ENCODE results near the gene CFAP91.

CFAP91 gene

DNA sequence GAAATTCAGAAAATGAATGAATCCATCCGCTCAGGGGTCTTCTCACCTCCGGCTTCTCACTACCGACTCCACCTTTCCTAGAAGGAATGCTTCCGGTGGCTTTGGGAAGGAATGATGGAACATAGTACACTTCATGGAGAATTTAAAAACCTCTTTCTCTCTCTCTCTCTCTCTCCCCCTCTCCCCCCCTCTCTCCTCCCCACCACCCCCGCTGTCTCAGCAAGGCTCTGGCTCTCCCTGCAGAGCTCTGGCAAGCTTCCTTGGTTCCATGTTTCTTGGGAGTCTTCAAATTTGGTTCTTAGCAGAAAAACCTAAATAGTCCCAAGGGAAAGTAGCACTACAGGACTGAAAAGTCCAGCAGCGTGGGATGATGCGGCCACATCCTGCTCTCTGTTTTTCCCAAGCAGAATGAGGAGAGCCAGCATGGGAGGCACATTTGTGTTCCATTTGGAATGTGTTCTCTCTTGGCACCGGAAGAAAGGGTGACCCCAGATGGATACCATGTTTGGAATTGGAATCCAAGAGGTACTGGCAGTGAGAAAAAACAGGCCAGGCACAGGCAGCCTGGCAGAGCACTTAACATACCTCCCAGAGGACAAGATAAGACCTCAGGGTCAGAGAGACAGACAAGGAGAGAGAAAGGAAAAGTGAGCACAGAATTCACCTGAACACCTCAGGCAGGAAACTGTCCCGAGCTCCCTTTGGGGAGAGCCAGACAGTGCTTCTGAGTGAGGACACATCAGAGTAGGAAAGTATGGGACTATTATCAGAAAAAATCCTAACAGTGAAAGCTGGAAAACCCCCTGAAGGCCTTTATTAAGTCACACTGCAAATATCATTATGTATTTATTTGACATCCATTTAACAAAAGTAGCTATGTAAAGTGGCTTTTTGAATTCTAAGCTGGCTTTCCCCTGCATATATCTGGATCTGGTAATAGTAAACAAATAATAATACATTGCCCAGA is 42.1 kb upstream of the CFAP91 start, which contains the start of gene POPDC2:
Gene POPDC2 (minus strand): TSS at position 116 of the 967 bp plus-strand sequence. CDS start 166 bp downstream, outside the sequence.
- Histone ChIP-seq H3K36me3 (no peaks in the 10 kb centered on the region), H3K27ac (no peak within 1 kb of the TSS), H3K9me3 (ENCODE audit: severe bottlenecking) (no peaks in the 10 kb centered on the region), H3K27me3 (ENCODE audit: insufficient read depth, low read depth, severe bottlenecking) (no peaks in the 10 kb centered on the region), H3K4me3 (ENCODE audit: low read depth, low read length) (no peak within 1 kb of the TSS)
- TF ChIP-seq, protein P1, sequence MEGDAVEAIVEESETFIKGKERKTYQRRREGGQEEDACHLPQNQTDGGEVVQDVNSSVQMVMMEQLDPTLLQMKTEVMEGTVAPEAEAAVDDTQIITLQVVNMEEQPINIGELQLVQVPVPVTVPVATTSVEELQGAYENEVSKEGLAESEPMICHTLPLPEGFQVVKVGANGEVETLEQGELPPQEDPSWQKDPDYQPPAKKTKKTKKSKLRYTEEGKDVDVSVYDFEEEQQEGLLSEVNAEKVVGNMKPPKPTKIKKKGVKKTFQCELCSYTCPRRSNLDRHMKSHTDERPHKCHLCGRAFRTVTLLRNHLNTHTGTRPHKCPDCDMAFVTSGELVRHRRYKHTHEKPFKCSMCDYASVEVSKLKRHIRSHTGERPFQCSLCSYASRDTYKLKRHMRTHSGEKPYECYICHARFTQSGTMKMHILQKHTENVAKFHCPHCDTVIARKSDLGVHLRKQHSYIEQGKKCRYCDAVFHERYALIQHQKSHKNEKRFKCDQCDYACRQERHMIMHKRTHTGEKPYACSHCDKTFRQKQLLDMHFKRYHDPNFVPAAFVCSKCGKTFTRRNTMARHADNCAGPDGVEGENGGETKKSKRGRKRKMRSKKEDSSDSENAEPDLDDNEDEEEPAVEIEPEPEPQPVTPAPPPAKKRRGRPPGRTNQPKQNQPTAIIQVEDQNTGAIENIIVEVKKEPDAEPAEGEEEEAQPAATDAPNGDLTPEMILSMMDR (IDR thresholded peaks at IDR 0.05; ENCODE audit: low read depth, low read length), result no peak
- no peak for DNase-seq

GRCh38 chr3:119662604-119663373 is 40.0 kb upstream of the CFAP91 start:
- Histone ChIP-seq H3K27ac (no peak overlapping the region), H3K9me3 (ENCODE audit: severe bottlenecking) (no peaks in the 10 kb centered on the region), H3K27me3 (ENCODE audit: insufficient read depth, low read depth, severe bottlenecking) (no peaks in the 10 kb centered on the region), H3K36me3 (no peaks in the 10 kb centered on the region), H3K4me3 (ENCODE audit: low read depth, low read length) (no peak overlapping the region)
- TF ChIP-seq, protein P1 (IDR thresholded peaks at IDR 0.05; ENCODE audit: low read depth, low read length), result no peak
- DNase-seq, result no peak

GRCh38 chr3:119663885-119664284 is 38.9 kb upstream of the CFAP91 start:
- DNase-seq, result no peak
- TF ChIP-seq, protein P1 (IDR thresholded peaks at IDR 0.05; ENCODE audit: low read depth, low read length), result no peak
- no peak overlapping the region for H3K27ac ChIP-seq

DNA sequence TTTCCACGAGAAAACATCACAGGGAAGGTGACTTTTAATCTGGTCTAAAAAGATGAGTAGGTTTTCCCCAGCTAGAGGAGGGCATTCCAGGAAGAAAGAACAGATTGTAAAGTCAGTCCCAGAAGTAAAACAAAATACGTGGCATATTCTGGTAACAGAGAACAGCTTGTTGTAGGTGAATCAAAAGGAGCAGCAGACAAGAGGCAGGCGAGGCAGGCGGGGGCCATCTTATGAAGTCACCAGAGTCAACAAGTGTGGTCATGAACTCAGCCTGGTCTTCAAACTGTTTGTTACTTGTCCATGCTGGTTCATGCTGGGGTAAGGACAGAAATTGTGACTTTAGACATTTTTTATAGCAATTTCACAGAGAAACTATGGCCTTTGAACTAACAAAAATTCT is 38.5 kb upstream of the CFAP91 start:
- DNase-seq, result no peak
- no peak overlapping the region for H3K4me3 ChIP-seq (ENCODE audit: low read depth, low read length)
- peaks cover 8% of the 10 kb centered on the region for H3K36me3 ChIP-seq
- no peak overlapping the region for H3K27ac ChIP-seq
- no peaks in the 10 kb centered on the region for H3K9me3 ChIP-seq (ENCODE audit: severe bottlenecking)
- H3K27me3 ChIP-seq (ENCODE audit: insufficient read depth, low read depth, severe bottlenecking), result no peaks in the 10 kb centered on the region
- TF ChIP-seq, protein P1 (IDR thresholded peaks at IDR 0.05; ENCODE audit: low read depth, low read length), result no peak

More at GRCh38 chr3:119663885-119664284, 38.9 kb upstream of the CFAP91 start:
- Histone ChIP-seq H3K36me3 (peaks cover 3% of the 10 kb centered on the region), H3K9me3 (ENCODE audit: severe bottlenecking) (no peaks in the 10 kb centered on the region), H3K4me3 (ENCODE audit: low read depth, low read length) (no peak overlapping the region), H3K27me3 (ENCODE audit: insufficient read depth, low read depth, severe bottlenecking) (no peaks in the 10 kb centered on the region)

- Histone ChIP-seq H3K9me3 (ENCODE audit: severe bottlenecking) (no peaks in the 10 kb centered on the region), H3K27ac (no peak overlapping the region), H3K36me3 (peaks cover 11% of the 10 kb centered on the region), H3K4me3 (ENCODE audit: low read depth, low read length) (no peak overlapping the region), H3K27me3 (ENCODE audit: insufficient read depth, low read depth, severe bottlenecking) (no peaks in the 10 kb centered on the region)
- no peak for DNase-seq
- TF ChIP-seq, protein P1 (IDR thresholded peaks at IDR 0.05; ENCODE audit: low read depth, low read length), result no peak
These were observed 37.9 kb upstream of the CFAP91 start for GRCh38 chr3:119664850-119665379.

All from WERI-Rb-1 (cell line).